Stimulated activated CD4-positive, alpha-beta T cell treated with anti-CD3 and anti-CD28 coated beads, Interleukin-2, amount 100 ng/mL, for 24 hours (primary cell): ENCODE measurements around the gene SYT17.

ENCODE experiments used
- DNase-seq, 2 donors: peaks; one replicate each; pipeline ENCODE4 v3.0.0-alpha.2; 2020

SYT17 gene

DNA sequence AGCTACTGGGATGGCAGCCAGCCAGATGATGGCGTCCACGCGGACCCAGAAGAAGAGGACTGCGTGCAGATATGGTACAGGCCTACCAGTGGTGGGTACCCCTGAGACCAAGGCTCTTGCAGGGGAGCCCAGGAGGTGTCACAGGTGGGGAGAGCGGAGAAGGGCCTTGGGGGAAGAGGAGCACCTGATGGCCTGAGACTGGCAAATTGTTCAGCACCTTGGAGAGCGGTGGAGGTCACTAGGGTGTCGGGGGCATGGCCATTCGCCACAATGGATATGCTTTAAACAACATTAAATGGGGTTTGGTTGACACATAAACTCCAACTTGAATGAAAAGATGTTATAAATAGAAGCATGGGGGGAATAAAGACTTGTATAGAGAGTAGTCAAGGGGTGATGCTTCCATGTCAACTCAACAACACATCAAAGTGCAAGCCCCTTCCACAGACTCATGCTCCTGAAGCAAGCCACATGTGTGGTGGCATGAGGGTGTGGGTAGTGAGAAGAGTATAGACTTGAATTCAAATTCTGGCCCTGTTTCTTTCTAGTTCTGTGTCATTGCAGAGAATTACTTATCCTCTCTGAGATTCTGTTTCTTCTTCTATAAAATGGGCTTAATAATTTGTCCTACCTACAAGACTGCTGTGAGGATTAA is 139.7 kb downstream of the SYT17 start:
- DNase-seq: peak in 1 of 2 donors; percentile 11

DNA sequence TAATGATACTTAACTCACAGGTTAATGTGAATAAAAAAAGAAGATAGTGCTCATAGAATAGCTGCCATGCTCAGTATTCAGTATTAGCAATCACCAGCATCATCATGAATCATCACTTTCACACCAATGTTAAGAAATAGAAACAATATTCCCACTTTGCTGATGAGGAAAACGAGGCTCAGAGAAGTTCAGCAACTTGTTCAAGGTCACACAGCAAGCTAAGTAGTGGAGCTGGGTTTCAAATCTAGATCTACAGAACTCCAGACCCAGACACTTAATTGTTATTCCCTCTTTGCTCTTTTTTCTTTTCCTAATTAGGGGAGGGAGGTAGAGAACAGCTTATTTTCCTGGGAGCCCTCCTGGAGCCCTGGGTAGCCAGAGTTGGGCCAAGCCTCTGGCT is 140.4 kb downstream of the SYT17 start:
- DNase-seq: no peak

DNA sequence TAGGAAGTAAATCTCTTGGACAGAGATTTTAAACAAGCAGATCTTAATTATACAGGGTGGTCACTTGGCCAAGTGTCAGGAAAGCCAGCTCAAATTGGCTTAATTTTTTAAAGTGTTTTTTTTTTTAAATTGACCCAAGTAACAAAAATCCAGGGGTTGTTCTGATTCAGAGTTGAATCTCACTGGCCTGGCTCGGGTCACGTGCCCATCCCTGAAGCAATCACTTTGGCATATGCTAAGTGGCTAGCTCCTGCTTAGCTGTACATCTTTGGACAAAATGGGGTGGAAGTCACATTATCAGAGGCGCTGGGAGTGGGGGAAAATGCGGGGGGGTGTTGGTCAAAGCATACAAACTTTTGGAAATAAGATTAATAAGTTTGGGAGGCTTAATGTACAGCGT is 141.1 kb downstream of the SYT17 start:
- no peak for DNase-seq

DNA sequence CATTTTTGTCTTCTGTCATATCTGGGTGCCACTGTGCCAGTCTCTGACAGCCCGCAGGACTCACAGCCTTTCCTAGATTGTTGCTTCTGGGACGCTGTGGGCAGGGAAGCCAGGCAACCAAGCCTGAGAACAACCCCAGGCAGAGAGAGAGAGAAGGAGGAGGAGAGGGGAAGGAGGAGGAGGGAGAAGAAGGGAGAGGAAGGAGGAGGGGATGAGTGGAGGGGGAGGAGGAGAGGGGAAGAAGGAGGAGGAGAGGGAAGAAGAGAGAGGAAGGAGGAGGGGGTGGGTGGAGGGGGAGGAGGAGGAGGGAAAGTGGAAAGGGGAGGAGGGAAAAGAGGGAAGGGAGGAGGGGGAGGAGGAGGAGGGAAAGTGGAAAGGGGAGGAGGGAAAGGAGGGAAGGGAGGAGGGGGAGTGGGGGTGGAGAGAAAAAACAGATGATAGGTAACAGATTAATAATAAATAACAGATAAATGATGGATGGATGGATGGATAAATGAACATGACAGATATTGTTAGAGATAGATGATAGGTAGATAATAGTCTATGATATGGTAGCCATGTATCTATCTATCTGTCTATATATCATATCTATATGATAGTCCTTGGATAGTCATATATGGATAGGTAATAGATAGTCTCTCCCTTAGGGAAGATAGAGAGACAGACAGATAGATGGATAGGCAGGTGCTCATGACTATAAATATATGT is 146.8 kb downstream of the SYT17 start:
- DNase-seq: no peak

DNA sequence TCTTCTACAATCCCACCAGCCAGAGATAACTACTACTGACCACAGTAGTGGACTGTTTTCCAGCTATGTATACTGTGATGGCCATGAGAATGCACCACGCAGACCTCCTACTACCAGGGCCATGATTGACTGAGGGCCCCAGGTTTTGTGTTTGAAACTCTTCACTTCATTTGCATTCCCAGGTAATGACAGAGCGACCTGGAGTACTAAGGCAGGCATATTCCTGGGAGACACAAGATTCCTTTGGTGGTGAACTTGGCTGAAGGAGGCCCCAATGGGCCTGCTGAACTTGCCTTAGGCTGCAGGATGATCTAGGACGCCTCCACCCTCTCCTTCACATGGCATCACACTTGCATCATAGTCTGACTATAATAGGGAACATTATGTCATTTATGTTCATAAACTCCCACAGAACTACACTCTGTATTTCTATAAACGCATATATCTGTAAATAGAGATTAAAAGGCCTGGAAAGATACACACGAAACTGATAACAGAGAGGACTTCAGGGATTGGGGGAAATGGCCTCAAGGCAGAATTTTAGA is 147.9 kb downstream of the SYT17 start:
- no peak for DNase-seq

DNA sequence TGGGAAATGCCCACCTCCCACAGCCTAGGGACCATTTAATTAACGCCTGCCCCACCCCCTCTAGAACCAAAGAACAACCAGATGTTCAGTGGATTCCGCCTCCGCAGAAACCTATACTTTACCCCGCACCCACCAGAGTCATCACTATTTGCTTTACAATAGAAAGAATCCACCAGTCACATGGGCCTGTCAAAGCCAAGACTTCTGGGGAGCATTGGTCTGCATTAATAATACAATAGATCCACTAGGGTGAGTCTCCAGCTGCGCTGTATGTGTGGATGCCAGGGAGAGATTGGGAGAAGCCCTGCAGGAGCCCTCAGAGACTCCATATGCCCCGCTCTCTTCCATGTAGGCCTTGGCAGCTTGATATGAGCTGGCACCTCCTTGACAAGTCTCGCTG is 148.8 kb downstream of the SYT17 start:
- no peak for DNase-seq
